Myocyte (in vitro differentiated cells): Measurements from ENCODE around the gene EIF4B. TPM values are rescaled to one million over a fixed set of nuclear protein-coding genes. Genes with fewer than 3 reads are reported as not detected.
"Not testable (repeated sequence)": the region's sequence is repeated elsewhere in the genome, so short reads cannot be mapped to it uniquely, and the experiment has no call there.

Experiments used
- DNase-seq: peaks from one replicate; pipeline ENCODE4 v3.0.0-alpha.2; 2012; ENCODE audit warnings: low read depth
- polyA plus RNA-seq: library from polyadenylated mRNA; unstranded; fragments of >200 nt; gene quantifications from one replicate; pipeline ENCODE4 v1.2.1, GENCODE V29; 2012; ENCODE audit warnings: missing spikeins
- total RNA-seq: library from RNA; depleted of rRNA; stranded (reverse); fragments of >200 nt; gene quantifications from 2 replicates; pipeline ENCODE4 v1.2.3, GENCODE V29; 2014

Gene EIF4B
- total RNA-seq: 494 and 561 TPM in 2 replicates
- polyA plus RNA-seq: 183 TPM

GRCh38 chr12:53005986-53006809 lies at the start of gene EIF4B:
TSS of gene EIF4B (plus strand) at chr12:53006456. CDS start at chr12:53006484, 28 bp downstream.
- peak; percentile 100 for DNase-seq

GRCh38 chr12:52956987-52957386 lies 49.3 kb upstream of the EIF4B start:
- DNase-seq: no peak

GRCh38 chr12:52964556-52965336 lies 41.5 kb upstream of the EIF4B start:
- no peak for DNase-seq

- DNase-seq: no peak
These were observed 40.9 kb upstream of the EIF4B start for GRCh38 chr12:52965337-52965731.

GRCh38 chr12:52969166-52969795 lies 37.0 kb upstream of the EIF4B start:
- no peak for DNase-seq

GRCh38 chr12:52969828-52970569 lies 36.3 kb upstream of the EIF4B start:
- DNase-seq: no peak

- DNase-seq: no peak
These were observed 34.5 kb upstream of the EIF4B start for GRCh38 chr12:52971679-52972329.

- DNase-seq: no peak
These were observed 31.1 kb upstream of the EIF4B start for GRCh38 chr12:52975204-52975603.

- no peak for DNase-seq
These were observed 30.3 kb upstream of the EIF4B start for GRCh38 chr12:52975820-52976573.

- no peak for DNase-seq
These were observed 29.6 kb upstream of the EIF4B start for GRCh38 chr12:52976574-52977071.

- no peak for DNase-seq
These were observed 29.1 kb upstream of the EIF4B start for GRCh38 chr12:52977170-52977569.

GRCh38 chr12:52980096-52980649 lies 26.1 kb upstream of the EIF4B start:
- DNase-seq: no peak

- peak; percentile 95 for DNase-seq
These were observed 25.4 kb upstream of the EIF4B start for GRCh38 chr12:52980650-52981423.

- no peak for DNase-seq
These were observed 22.1 kb upstream of the EIF4B start for GRCh38 chr12:52984136-52984535.

- DNase-seq: no peak
These were observed 17.4 kb upstream of the EIF4B start for GRCh38 chr12:52988898-52989297.

GRCh38 chr12:52990206-52990605 lies 16.1 kb upstream of the EIF4B start:
- DNase-seq: no peak

GRCh38 chr12:52992240-52992639 lies 14.0 kb upstream of the EIF4B start:
- DNase-seq: not testable (repeated sequence)

GRCh38 chr12:52992699-52993557 lies 13.3 kb upstream of the EIF4B start:
- DNase-seq: no peak
